ENCODE results near the gene TCEA2. TPM values are rescaled to one million over a fixed set of nuclear protein-coding genes. Genes with fewer than 3 reads are reported as not detected.
A peak's percentile ranks its signal among the peaks of the same experiment; 100 is the strongest.

The TCEA2 gene
- total and polyA plus RNA-seq, 9 of the 15 experiments (the other 6 are each of a cell fraction or from before 2014, with no cell fraction given), result 1.4 to 28.7 (median 5.4) TPM

DNA sequence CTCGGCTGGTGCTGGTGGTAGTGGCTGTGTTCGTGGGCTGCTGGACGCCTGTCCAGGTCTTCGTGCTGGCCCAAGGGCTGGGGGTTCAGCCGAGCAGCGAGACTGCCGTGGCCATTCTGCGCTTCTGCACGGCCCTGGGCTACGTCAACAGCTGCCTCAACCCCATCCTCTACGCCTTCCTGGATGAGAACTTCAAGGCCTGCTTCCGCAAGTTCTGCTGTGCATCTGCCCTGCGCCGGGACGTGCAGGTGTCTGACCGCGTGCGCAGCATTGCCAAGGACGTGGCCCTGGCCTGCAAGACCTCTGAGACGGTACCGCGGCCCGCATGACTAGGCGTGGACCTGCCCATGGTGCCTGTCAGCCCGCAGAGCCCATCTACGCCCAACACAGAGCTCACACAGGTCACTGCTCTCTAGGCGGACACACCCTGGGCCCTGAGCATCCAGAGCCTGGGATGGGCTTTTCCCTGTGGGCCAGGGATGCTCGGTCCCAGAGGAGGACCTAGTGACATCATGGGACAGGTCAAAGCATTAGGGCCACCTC is 35.5 kb downstream of the TCEA2 start (continued):
- TF ChIP-seq E4F1 (CRISPR knock-in tag; IDR thresholded peaks at IDR 0.05; ENCODE audit: borderline replicate concordance), result no peak

- H3K36me3 ChIP-seq (ENCODE audit: control insufficient read depth, insufficient read depth, low read length), result no peaks in the 10 kb centered on the region
- ChIA-PET CTCF (ENCODE audit: low intra/inter-chr PET ratio) (no interaction called here), POLR2A (interaction anchor here (0.6 to 1.0 kb wide), 2 partner anchors 56 to 413 kb away, joined by 3 read pairs; no protein-coding TSS in a partner anchor)
- ATAC-seq, result no peak
- TF ChIP-seq NFIC (IDR thresholded peaks at IDR 0.05), result peak; percentile 39; the same call in 1 of the 2 replicates
- no peak for TF ChIP-seq TEAD2 (tag; IDR thresholded peaks at IDR 0.05)
- DNase-seq (ENCODE audit: extremely low read depth in 1 of 4, low spot score in 3 of 4), result no peak
- H3K4me2 ChIP-seq (ENCODE audit: insufficient read depth, low read length), result no peak overlapping the region
- peaks cover 38 to 61% of the 10 kb centered on the region in 2 experiments for H3K27me3 ChIP-seq (ENCODE audit: control insufficient read depth in 2 of 2, insufficient read depth in 2 of 2, low read length in 2 of 2)
- peaks cover 8% of the 10 kb centered on the region; the same call in 1 of the 2 replicates for H4K20me1 ChIP-seq (replicated peaks; ENCODE audit: control insufficient read depth, insufficient read depth, low read length)
- no peaks in the 10 kb centered on the region for H3K9me1 ChIP-seq (ENCODE audit: control insufficient read depth, insufficient read depth, low read length)
- H3K9ac ChIP-seq (ENCODE audit: insufficient read depth in 1 of 2, low read depth in 2 of 2, low read length in 2 of 2), result peak overlapping the region in 1 of 2 experiments; percentile 33; a peak in 2 of 4 replicates
- H3K4me3 ChIP-seq, result no peak overlapping the region
- in situ Hi-C loops (cut with MboI), result no loop called here
- H3K79me2 ChIP-seq (ENCODE audit: control insufficient read depth, insufficient read depth, low read length), result no peaks in the 10 kb centered on the region
- peaks cover 0 to 25% of the 10 kb centered on the region in 2 experiments; a peak in 3 of 5 replicates for H3K4me1 ChIP-seq (replicated peaks in 1 of 2; ENCODE audit: control insufficient read depth in 2 of 2, insufficient read depth in 2 of 2, low read length in 2 of 2)
- H2AFZ ChIP-seq (ENCODE audit: low read depth, low read length), result no peak overlapping the region
- no TSS peak for BruUV-seq (replicated peaks)
- H3K27ac ChIP-seq (ENCODE audit: extremely low read depth, low read depth, low read length), result no peak overlapping the region
- FAIRE-seq, result no peak
- WGBS (ENCODE audit: insufficient coverage, low coverage, missing lambda C conversion rate), result 4% methylated on average over 20 of the region's 21 CpGs
- intact Hi-C loops (cut with micrococcal nuclease), result no loop called here
- no peaks in the 10 kb centered on the region for H3K9me3 ChIP-seq (replicated peaks; ENCODE audit: control insufficient read depth, insufficient read depth, low read depth, low read length)
Measured at GRCh38 chr20:64099086-64099786, 36.2 kb downstream of the TCEA2 start.
